ENCODE measurements around the gene DND1.
"Not testable (repeated sequence)": the region's sequence is repeated elsewhere in the genome, so short reads cannot be mapped to it uniquely, and the experiment has no call there.

DNA sequence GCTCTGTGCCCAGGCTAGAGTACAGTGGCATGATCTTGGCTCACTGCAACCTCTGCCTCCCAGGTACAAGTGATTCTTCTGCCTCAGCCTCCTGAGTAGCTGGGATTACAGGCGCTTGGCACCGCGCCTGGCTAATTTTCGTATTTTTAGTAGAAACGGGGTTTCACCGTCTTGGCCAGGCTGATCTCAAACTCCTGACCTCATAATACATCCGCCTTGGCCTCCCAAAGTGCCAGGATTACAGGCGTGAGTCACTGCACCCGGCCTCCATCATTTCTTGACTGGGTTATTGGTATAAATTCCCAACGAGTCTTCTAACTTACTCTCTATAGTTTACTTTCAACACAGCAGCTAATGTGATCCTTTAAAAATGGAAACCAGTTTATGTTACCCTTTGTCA, 48.5 kb downstream of the DND1 start:
- TF ChIP-seq EGR1 (IDR thresholded peaks at IDR 0.05; ENCODE audit: low read depth in 2 of 2); JUND (IDR thresholded peaks at IDR 0.05); TAF1 (conservative IDR thresholded peaks at IDR 0.05); FOXA1 (IDR thresholded peaks at IDR 0.05): not testable (repeated sequence)
- TF ChIP-seq, protein P1, sequence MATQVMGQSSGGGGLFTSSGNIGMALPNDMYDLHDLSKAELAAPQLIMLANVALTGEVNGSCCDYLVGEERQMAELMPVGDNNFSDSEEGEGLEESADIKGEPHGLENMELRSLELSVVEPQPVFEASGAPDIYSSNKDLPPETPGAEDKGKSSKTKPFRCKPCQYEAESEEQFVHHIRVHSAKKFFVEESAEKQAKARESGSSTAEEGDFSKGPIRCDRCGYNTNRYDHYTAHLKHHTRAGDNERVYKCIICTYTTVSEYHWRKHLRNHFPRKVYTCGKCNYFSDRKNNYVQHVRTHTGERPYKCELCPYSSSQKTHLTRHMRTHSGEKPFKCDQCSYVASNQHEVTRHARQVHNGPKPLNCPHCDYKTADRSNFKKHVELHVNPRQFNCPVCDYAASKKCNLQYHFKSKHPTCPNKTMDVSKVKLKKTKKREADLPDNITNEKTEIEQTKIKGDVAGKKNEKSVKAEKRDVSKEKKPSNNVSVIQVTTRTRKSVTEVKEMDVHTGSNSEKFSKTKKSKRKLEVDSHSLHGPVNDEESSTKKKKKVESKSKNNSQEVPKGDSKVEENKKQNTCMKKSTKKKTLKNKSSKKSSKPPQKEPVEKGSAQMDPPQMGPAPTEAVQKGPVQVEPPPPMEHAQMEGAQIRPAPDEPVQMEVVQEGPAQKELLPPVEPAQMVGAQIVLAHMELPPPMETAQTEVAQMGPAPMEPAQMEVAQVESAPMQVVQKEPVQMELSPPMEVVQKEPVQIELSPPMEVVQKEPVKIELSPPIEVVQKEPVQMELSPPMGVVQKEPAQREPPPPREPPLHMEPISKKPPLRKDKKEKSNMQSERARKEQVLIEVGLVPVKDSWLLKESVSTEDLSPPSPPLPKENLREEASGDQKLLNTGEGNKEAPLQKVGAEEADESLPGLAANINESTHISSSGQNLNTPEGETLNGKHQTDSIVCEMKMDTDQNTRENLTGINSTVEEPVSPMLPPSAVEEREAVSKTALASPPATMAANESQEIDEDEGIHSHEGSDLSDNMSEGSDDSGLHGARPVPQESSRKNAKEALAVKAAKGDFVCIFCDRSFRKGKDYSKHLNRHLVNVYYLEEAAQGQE (IDR thresholded peaks at IDR 0.05), result not testable (repeated sequence)
- TF ChIP-seq, protein P2, sequence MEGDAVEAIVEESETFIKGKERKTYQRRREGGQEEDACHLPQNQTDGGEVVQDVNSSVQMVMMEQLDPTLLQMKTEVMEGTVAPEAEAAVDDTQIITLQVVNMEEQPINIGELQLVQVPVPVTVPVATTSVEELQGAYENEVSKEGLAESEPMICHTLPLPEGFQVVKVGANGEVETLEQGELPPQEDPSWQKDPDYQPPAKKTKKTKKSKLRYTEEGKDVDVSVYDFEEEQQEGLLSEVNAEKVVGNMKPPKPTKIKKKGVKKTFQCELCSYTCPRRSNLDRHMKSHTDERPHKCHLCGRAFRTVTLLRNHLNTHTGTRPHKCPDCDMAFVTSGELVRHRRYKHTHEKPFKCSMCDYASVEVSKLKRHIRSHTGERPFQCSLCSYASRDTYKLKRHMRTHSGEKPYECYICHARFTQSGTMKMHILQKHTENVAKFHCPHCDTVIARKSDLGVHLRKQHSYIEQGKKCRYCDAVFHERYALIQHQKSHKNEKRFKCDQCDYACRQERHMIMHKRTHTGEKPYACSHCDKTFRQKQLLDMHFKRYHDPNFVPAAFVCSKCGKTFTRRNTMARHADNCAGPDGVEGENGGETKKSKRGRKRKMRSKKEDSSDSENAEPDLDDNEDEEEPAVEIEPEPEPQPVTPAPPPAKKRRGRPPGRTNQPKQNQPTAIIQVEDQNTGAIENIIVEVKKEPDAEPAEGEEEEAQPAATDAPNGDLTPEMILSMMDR (IDR thresholded peaks at IDR 0.05; ENCODE audit: low read depth, low read length, missing input control), result not testable (repeated sequence)

Data from liver (tissue), 3 donors.